ENCODE data around the gene NALF2.

The NALF2 gene

GRCh38 chrX:69539437-69539836 lies 35.3 kb downstream of the NALF2 start:
- H3K27me3 ChIP-seq (ENCODE audit: insufficient read depth, low read length): peaks cover 16% of the 10 kb centered on the region
- H3K9me3 ChIP-seq (ENCODE audit: low read length): no peaks in the 10 kb centered on the region
- no peak overlapping the region for H2AFZ ChIP-seq (ENCODE audit: low read depth, low read length)
- H3K4me1 ChIP-seq (ENCODE audit: insufficient read depth, low read length): no peaks in the 10 kb centered on the region
- no peaks in the 10 kb centered on the region for H3K36me3 ChIP-seq (ENCODE audit: insufficient read depth, low read length)
- H3K4me3 ChIP-seq (ENCODE audit: low read length): no peak overlapping the region

- Histone ChIP-seq H3K36me3 (ENCODE audit: insufficient read depth, low read length) (no peaks in the 10 kb centered on the region), H3K4me3 (ENCODE audit: low read length) (no peak overlapping the region), H3K27me3 (ENCODE audit: insufficient read depth, low read length) (peaks cover 16% of the 10 kb centered on the region), H3K4me1 (ENCODE audit: insufficient read depth, low read length) (no peaks in the 10 kb centered on the region), H3K9me3 (ENCODE audit: low read length) (no peaks in the 10 kb centered on the region), H2AFZ (ENCODE audit: low read depth, low read length) (no peak overlapping the region)
Observed at GRCh38 chrX:69541956-69542355, 37.8 kb downstream of the NALF2 start.

- H3K9me3 ChIP-seq (ENCODE audit: low read length): no peaks in the 10 kb centered on the region
- no peaks in the 10 kb centered on the region for H3K36me3 ChIP-seq (ENCODE audit: insufficient read depth, low read length)
- H3K27me3 ChIP-seq (ENCODE audit: insufficient read depth, low read length): peaks cover 13% of the 10 kb centered on the region
- H3K4me1 ChIP-seq (ENCODE audit: insufficient read depth, low read length): no peaks in the 10 kb centered on the region
- H2AFZ ChIP-seq (ENCODE audit: low read depth, low read length): no peak overlapping the region
- no peak overlapping the region for H3K4me3 ChIP-seq (ENCODE audit: low read length)
Observed at GRCh38 chrX:69543572-69543971, 39.4 kb downstream of the NALF2 start.

- H3K9me3 ChIP-seq (ENCODE audit: low read length): no peaks in the 10 kb centered on the region
- H3K4me1 ChIP-seq (ENCODE audit: insufficient read depth, low read length): no peaks in the 10 kb centered on the region
- H3K36me3 ChIP-seq (ENCODE audit: insufficient read depth, low read length): no peaks in the 10 kb centered on the region
- no peak overlapping the region for H2AFZ ChIP-seq (ENCODE audit: low read depth, low read length)
- H3K4me3 ChIP-seq (ENCODE audit: low read length): no peak overlapping the region
- peaks cover 8% of the 10 kb centered on the region for H3K27me3 ChIP-seq (ENCODE audit: insufficient read depth, low read length)
Observed at GRCh38 chrX:69546417-69546816, 42.3 kb downstream of the NALF2 start.

GRCh38 chrX:69546978-69547377 lies 42.9 kb downstream of the NALF2 start:
- Histone ChIP-seq H3K4me1 (ENCODE audit: insufficient read depth, low read length) (no peaks in the 10 kb centered on the region), H3K4me3 (ENCODE audit: low read length) (no peak overlapping the region), H3K36me3 (ENCODE audit: insufficient read depth, low read length) (no peaks in the 10 kb centered on the region), H3K27me3 (ENCODE audit: insufficient read depth, low read length) (peaks cover 7% of the 10 kb centered on the region), H2AFZ (ENCODE audit: low read depth, low read length) (no peak overlapping the region), H3K9me3 (ENCODE audit: low read length) (no peaks in the 10 kb centered on the region)

- no peak overlapping the region for H2AFZ ChIP-seq (ENCODE audit: low read depth, low read length)
- no peak overlapping the region for H3K4me3 ChIP-seq (ENCODE audit: low read length)
- H3K4me1 ChIP-seq (ENCODE audit: insufficient read depth, low read length): peaks cover 9% of the 10 kb centered on the region
- no peaks in the 10 kb centered on the region for H3K27me3 ChIP-seq (ENCODE audit: insufficient read depth, low read length)
- no peaks in the 10 kb centered on the region for H3K36me3 ChIP-seq (ENCODE audit: insufficient read depth, low read length)
- H3K9me3 ChIP-seq (ENCODE audit: low read length): no peaks in the 10 kb centered on the region
Observed at GRCh38 chrX:69551421-69552009, 47.4 kb downstream of the NALF2 start.

- no peaks in the 10 kb centered on the region for H3K9me3 ChIP-seq (ENCODE audit: low read length)
- H2AFZ ChIP-seq (ENCODE audit: low read depth, low read length): no peak overlapping the region
- peaks cover 9% of the 10 kb centered on the region for H3K4me1 ChIP-seq (ENCODE audit: insufficient read depth, low read length)
- H3K36me3 ChIP-seq (ENCODE audit: insufficient read depth, low read length): no peaks in the 10 kb centered on the region
- H3K4me3 ChIP-seq (ENCODE audit: low read length): no peak overlapping the region
- H3K27me3 ChIP-seq (ENCODE audit: insufficient read depth, low read length): no peaks in the 10 kb centered on the region
Observed at GRCh38 chrX:69552512-69552911, 48.4 kb downstream of the NALF2 start.
